ENCODE data around the gene SERPINB10. TPM values are rescaled to one million over a fixed set of nuclear protein-coding genes. Genes with fewer than 3 reads are reported as not detected.
"Not testable (repeated sequence)": the region's sequence is repeated elsewhere in the genome, so short reads cannot be mapped to it uniquely, and the experiment has no call there.

SERPINB10 gene
- total and polyA plus RNA-seq, 9 of the 15 experiments (the other 6 are each of a cell fraction or from before 2014, with no cell fraction given) = not detected

DNA sequence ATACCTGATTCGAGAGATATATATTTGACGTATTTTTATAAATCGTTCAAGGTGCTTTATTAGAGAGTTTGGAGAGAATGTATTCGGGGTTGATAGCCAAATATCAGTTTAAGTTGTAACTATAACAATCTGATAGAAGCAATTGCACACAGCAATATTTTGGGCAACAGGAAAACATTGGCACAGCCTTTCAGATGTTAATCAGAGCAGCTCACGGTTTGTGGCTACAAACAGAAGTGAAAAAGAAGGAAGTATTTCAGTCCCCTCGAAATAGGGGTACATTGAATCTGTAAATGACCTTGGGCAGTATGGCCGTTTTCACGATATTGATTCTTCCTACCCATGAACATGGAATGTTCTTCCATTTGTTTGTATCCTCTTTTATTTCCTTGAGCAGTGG, 20.6 kb downstream of the SERPINB10 start (continued):
- TF ChIP-seq, protein P1, sequence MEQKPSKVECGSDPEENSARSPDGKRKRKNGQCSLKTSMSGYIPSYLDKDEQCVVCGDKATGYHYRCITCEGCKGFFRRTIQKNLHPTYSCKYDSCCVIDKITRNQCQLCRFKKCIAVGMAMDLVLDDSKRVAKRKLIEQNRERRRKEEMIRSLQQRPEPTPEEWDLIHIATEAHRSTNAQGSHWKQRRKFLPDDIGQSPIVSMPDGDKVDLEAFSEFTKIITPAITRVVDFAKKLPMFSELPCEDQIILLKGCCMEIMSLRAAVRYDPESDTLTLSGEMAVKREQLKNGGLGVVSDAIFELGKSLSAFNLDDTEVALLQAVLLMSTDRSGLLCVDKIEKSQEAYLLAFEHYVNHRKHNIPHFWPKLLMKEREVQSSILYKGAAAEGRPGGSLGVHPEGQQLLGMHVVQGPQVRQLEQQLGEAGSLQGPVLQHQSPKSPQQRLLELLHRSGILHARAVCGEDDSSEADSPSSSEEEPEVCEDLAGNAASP (IDR thresholded peaks at IDR 0.05) = no peak

DNA sequence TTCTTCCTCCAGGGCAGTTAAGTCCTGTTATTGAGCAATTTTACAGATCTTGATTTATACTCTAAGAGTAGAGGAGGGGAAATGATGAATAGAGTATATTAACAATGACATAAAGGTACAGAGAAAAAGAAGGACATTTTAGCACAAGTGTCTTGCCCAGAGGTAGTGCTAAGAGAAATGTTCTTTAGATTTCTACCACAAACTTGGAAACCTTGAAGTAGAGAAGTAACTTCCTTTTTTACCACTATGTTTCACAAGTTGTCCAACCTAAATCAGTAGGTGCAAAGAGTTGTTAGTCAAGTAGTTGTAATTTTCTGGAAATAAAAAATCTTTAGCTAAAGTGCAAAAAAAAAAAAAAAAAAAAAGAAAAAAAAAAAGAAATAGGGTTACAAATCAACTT, 21.6 kb downstream of the SERPINB10 start:
- H2AFZ ChIP-seq (ENCODE audit: low read depth, low read length); H3K79me2 ChIP-seq (ENCODE audit: control insufficient read depth, insufficient read depth, low read length); BruUV-seq (replicated peaks); H3K4me1 ChIP-seq (replicated peaks in 1 of 2; ENCODE audit: control insufficient read depth in 2 of 2, insufficient read depth in 2 of 2, low read length in 2 of 2); POLR2A ChIA-PET; in situ Hi-C loops (cut with MboI); H3K9me3 ChIP-seq (replicated peaks; ENCODE audit: control insufficient read depth, insufficient read depth, low read depth, low read length); H3K36me3 ChIP-seq (ENCODE audit: control insufficient read depth, insufficient read depth, low read length); FAIRE-seq; H3K4me2 ChIP-seq (ENCODE audit: insufficient read depth, low read length); H3K9me1 ChIP-seq (ENCODE audit: control insufficient read depth, insufficient read depth, low read length); H3K4me3 ChIP-seq; DNase-seq (ENCODE audit: extremely low read depth in 1 of 4, low spot score in 3 of 4); H3K27me3 ChIP-seq (ENCODE audit: control insufficient read depth in 2 of 2, insufficient read depth in 2 of 2, low read length in 2 of 2); H3K9ac ChIP-seq (ENCODE audit: insufficient read depth in 1 of 2, low read depth in 2 of 2, low read length in 2 of 2); ATAC-seq; intact Hi-C loops (cut with micrococcal nuclease); H4K20me1 ChIP-seq (replicated peaks; ENCODE audit: control insufficient read depth, insufficient read depth, low read length); CTCF ChIA-PET (ENCODE audit: low intra/inter-chr PET ratio); H3K27ac ChIP-seq (ENCODE audit: extremely low read depth, low read depth, low read length): not testable (repeated sequence)

DNA sequence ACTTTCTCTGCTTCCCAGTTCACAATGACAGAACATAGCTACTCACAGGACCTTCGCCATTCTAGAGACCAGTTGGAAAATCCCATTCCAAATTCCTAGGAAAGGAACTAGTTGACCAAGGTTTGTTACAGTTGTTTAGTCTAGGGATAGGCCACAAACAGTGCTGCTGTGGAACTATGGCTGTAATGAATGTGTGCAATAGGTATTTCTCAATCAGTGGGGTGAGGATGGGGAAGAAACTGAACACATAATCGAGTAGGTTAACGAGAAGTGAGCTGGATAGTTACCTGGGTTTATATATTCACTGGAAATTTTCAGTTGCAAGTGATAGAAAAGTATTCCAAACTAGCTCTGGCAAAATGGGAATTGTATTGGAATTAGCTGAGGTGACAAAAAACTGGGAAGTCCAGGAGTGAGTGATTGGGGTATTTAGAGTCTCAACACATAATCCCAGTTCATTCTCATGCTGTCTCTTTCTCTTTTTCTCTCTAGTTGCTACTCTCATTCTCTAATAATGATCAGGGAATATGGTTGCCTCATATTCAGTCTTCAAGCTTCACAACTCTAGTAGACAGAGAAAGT, 23.1 kb downstream of the SERPINB10 start:
- no peaks in the 10 kb centered on the region for H3K4me1 ChIP-seq (replicated peaks in 1 of 2; ENCODE audit: control insufficient read depth in 2 of 2, insufficient read depth in 2 of 2, low read length in 2 of 2)
- H3K27me3 ChIP-seq (ENCODE audit: control insufficient read depth in 2 of 2, insufficient read depth in 2 of 2, low read length in 2 of 2) = no peaks in the 10 kb centered on the region
- ATAC-seq (no peak), DNase-seq (ENCODE audit: extremely low read depth in 1 of 4, low spot score in 3 of 4) (no peak), FAIRE-seq (no peak)
- ChIA-PET POLR2A (interaction anchor here (0.6 kb wide), 1 partner anchor 377 kb away, joined by 3 read pairs; no protein-coding TSS in a partner anchor), CTCF (ENCODE audit: low intra/inter-chr PET ratio) (no interaction called here)
- WGBS (ENCODE audit: insufficient coverage, low coverage, missing lambda C conversion rate) = 0% methylated on average over 3 of the region's 3 CpGs
- no peaks in the 10 kb centered on the region for H4K20me1 ChIP-seq (replicated peaks; ENCODE audit: control insufficient read depth, insufficient read depth, low read length)
- no peak overlapping the region for H3K27ac ChIP-seq (ENCODE audit: extremely low read depth, low read depth, low read length)
- H3K9ac ChIP-seq (ENCODE audit: insufficient read depth in 1 of 2, low read depth in 2 of 2, low read length in 2 of 2) = no peak overlapping the region
- H3K9me1 ChIP-seq (ENCODE audit: control insufficient read depth, insufficient read depth, low read length) = no peaks in the 10 kb centered on the region
- no peaks in the 10 kb centered on the region for H3K9me3 ChIP-seq (replicated peaks; ENCODE audit: control insufficient read depth, insufficient read depth, low read depth, low read length)
- no peaks in the 10 kb centered on the region for H3K36me3 ChIP-seq (ENCODE audit: control insufficient read depth, insufficient read depth, low read length)
- in situ Hi-C loops (cut with MboI) = no loop called here
- intact Hi-C loops (cut with micrococcal nuclease) = no loop called here
- 0 out of 2 replicates have a peak, but pooled peaks have one; percentile 16 for TF ChIP-seq ZNF316 (IDR thresholded peaks at IDR 0.05)
- no peak for TF ChIP-seq MEIS2 (IDR thresholded peaks at IDR 0.05; ENCODE audit: partially characterized antibody)
- H2AFZ ChIP-seq (ENCODE audit: low read depth, low read length) = no peak overlapping the region
- no peak overlapping the region for H3K4me2 ChIP-seq (ENCODE audit: insufficient read depth, low read length)
- no peaks in the 10 kb centered on the region for H3K79me2 ChIP-seq (ENCODE audit: control insufficient read depth, insufficient read depth, low read length)
- no TSS peak for BruUV-seq (replicated peaks)
- no peak overlapping the region for H3K4me3 ChIP-seq
